ENCODE measurements around the gene GRIA1. TPM values are rescaled to one million over a fixed set of nuclear protein-coding genes. Genes with fewer than 3 reads are reported as not detected.

GRIA1 gene
- total and polyA plus RNA-seq, 2 of the 13 experiments (the other 11 are each of a cell fraction or from before 2014, with no cell fraction given): not detected

GRCh38 chr5:153490118-153491037 is at the start of gene GRIA1 (continued):
- TF ChIP-seq ZSCAN31 (CRISPR knock-in tag; IDR thresholded peaks at IDR 0.05; ENCODE audit: low read depth): no peak
- TF ChIP-seq ZNF546 (CRISPR knock-in tag; conservative IDR thresholded peaks at IDR 0.05): no peak
- TF ChIP-seq RFX3 (CRISPR knock-in tag; IDR thresholded peaks at IDR 0.05): no peak

- H3K36me3 ChIP-seq (replicated peaks in 1 of 2; ENCODE audit: control insufficient read depth in 1 of 2, insufficient read depth in 2 of 2, low read length in 2 of 2): no peaks in the 10 kb centered on the region
- no peak overlapping the region for H3K4me2 ChIP-seq (ENCODE audit: low read depth, low read length)
- no peaks in the 10 kb centered on the region for H4K20me1 ChIP-seq (ENCODE audit: insufficient read depth, low read length)
- H3K9ac ChIP-seq (ENCODE audit: insufficient read depth, low read depth, low read length): no peak overlapping the region
- 2% methylated on average over 9 of the region's 9 CpGs for WGBS (ENCODE audit: low lambda C conversion rate)
- no peaks in the 10 kb centered on the region for H3K79me2 ChIP-seq (ENCODE audit: insufficient read depth, low read length)
- H3K9me3 ChIP-seq (ENCODE audit: low read length): no peaks in the 10 kb centered on the region
- TF ChIP-seq ZNF44 (CRISPR knock-in tag; IDR thresholded peaks at IDR 0.05): no peak
- no peak for TF ChIP-seq CTCF (CRISPR knock-in tag; IDR thresholded peaks at IDR 0.05)
- no peak for TF ChIP-seq HMGA1 (CRISPR knock-in tag; conservative IDR thresholded peaks at IDR 0.05)
- TF ChIP-seq HOXA3 (CRISPR knock-in tag; IDR thresholded peaks at IDR 0.05): no peak
- CTCF ChIA-PET (ENCODE audit: low intra/inter-chr PET ratio, low total read pairs): no interaction called here
- POLR2A ChIA-PET: no interaction called here
- in situ Hi-C loops (cut with HindIII; ENCODE audit: extremely low pct_ligation_motif_present, low pct_unique_long_range_greater_than_20kb) (no loop called here), intact Hi-C loops (cut with micrococcal nuclease; ENCODE audit: unreplicated experiment) (no loop called here)
- no peaks in the 10 kb centered on the region for H3K27me3 ChIP-seq (ENCODE audit: control insufficient read depth in 1 of 2, insufficient read depth in 2 of 2, low read length in 2 of 2)
- no peak overlapping the region for H3K27ac ChIP-seq (ENCODE audit: extremely low read length, insufficient read depth, low read length)
- H2AFZ ChIP-seq (ENCODE audit: low read length): no peak overlapping the region
- BruUV-seq (replicated peaks): no TSS peak
- H3K4me3 ChIP-seq (replicated peaks in 1 of 3; ENCODE audit: insufficient read depth in 1 of 3, low read depth in 2 of 3, low read length in 3 of 3): no peak overlapping the region
- no peak for FAIRE-seq
- no peak for DNase-seq (ENCODE audit: low spot score)
- H3K4me1 ChIP-seq (ENCODE audit: insufficient read depth, low read length): no peaks in the 10 kb centered on the region
- peak; percentile 58 for ATAC-seq
These were observed 44.4 kb upstream of the GRIA1 start for GRCh38 chr5:153445875-153446579.
